Right ventricle myocardium superior (tissue), 1 donor: ENCODE measurements around the gene OCIAD2. TPM values are rescaled to one million over a fixed set of nuclear protein-coding genes. Genes with fewer than 3 reads are reported as not detected.
"Not testable (repeated sequence)": the region's sequence is repeated elsewhere in the genome, so short reads cannot be mapped to it uniquely, and the experiment has no call there.

ENCODE experiments used
- ATAC-seq: fragments of 200-7000 bp; cut with Tn5 transposase; one replicate; pipeline ENCODE4 v1.9.1; 2020; ENCODE audit warnings: mild to moderate bottlenecking; ENCODE audit not compliant: poor library complexity
- DNase-seq: peaks from one replicate; pipeline ENCODE4 v3.0.0-alpha.2; 2020
- intact Hi-C: fragments of 100-400 bp; cut with DNase I; formaldehyde crosslinking; loops from one replicate; pipeline ENCODE4 v1.11.2; 2022
- total RNA-seq: library from RNA; stranded (reverse); fragmentation: NEBNext Ultra II Directional; extraction: Animal tissue kit (Norgen Biotek cat#: 25700); gene quantifications from one replicate; pipeline ENCODE4 v1.2.1, GENCODE V29; 2021
- donor health status: DM: no; HTN: yes; CAD: no; lungs with severe emphysema.

OCIAD2 gene
- total RNA-seq, 1 donor from 2014 or later: 16.6 TPM

DNA sequence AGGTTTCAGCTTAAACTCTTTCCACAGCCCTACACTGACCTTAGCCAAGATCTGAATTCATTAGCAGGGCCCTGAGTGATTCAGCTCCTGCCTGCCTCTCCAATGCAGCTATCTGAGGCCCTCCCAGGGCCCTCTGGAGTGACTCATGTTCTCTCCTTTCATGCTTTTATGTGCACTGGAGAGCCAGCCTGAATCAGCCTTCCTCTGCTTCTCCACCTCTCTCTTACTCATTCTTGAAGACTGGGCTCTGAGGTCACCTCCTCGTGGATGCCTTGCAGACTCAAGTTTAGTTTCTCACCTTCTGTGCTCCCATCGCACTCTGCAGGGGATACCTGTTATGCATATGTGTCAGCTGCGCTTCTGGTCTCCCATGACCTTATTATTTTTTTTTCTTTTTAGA, 3.1 kb upstream of the OCIAD2 start:
- intact Hi-C loops: no loop called here
- no peak for DNase-seq
- ATAC-seq: no peak

DNA sequence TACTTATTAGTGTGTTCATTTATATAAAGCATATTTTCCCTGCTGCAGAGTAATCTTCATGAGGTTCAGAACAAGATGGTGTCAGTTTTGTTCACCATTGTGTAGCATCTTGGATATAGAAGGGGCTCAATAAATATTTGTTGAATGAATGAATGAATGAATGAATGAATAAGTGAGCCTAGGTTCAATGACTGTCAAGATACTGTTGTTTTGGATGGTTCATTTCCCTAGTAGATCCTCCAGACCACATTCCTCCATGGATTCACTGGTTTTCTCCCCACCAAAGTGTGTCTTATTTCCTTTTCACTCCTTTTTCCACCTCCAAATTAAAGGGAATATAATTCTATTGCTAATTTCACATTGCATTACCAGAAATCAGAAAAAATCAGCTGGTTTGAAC, 2.1 kb upstream of the OCIAD2 start:
- no peak for DNase-seq
- intact Hi-C loops: no loop called here
- no peak for ATAC-seq

DNA sequence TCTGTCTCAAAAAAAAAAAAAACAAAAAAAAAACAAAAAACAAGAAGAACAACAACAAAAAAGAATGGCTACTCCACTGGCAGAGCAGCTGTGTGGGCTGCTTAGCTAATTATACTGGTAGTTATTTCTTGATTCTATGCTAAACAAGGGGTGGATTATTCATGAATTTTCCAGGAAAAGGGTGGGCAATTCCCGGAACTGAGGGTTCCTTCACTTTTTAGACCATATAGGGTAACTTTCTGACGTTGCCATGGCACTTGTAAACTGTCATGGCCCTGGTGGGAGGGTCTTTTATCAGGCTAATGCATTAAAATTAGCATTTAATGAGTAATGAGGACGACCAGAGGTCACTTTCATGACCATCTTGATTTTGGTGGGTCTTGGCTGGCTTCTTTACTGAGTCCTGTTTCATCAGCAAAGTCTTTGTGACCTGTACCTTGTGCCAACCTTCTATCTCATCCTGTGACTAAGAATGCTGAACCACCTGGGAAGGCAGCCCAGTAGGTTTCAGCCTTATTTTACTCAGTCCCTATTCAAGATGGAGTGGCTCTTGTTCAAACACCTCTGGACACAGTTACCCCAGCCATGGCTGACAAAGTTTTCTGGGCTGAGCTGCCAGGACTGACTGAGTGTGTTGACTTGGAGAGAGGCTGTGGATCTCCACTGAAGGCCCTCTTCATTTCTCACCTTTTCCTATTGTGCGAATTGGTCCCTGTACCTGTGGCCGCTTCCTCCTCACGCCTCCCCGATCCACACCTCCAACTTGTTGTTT, 1.3 kb upstream of the OCIAD2 start:
- no peak for DNase-seq
- no peak for ATAC-seq
- intact Hi-C loops: no loop called here

DNA sequence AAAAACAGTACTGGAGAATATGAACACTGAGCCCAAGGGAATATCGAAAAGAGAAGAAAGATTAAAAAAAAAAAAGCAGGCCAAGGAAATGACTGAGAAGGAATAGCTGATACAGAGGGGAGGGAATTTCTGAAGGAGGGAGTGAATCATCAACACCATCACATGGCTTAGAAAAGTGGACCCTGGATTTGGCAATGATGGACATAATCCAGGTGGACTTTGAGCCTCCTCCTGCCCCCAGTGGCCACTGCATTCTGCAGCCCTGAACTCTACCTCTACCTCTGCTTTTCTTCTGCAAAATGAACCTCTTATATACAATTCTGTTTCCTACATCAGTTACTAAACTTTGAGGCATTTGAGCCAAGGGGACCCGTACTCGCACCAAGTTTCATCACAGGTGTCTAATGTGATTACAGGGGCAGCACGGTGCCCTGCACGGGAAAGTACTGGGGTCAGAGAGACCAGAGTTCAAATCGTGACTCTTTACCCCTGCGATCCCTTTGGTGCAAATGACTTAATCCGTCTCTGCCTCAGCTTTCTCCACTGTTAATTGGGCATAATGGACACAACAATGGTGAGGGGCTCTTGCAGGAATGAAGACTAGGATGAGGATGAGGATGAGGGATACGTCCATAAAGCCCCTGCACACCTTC, 1.1 kb downstream of the OCIAD2 start:
- ATAC-seq (no peak), DNase-seq (no peak)
- intact Hi-C loops: no loop called here

DNA sequence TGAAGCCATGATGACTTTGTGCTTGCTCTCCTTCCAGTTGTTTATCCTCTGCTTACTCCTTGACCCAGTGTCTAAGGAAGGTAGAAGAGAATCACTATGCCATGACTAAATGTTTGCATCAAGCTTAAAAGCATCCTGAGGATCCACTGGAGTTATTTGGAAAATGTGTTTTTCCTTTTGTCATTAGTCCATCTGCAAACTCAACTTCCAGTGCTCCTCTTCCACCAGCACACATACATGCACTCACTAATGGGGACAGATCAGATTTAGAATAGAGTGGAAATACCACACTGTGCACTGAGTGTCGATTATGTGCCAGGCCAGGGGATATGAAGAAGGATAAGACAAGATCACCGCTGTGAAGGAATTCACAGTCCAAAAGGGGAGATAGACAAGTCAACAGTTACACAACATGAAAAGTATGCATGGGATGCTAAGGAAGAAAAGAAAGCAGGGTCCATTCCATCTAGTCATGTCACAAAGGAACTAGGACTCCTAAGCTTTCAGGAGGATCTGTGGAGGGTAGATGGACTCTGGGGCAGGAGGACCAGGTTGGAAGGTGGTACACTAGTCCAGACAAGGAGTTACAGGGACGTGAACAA, 1.9 kb downstream of the OCIAD2 start:
- ATAC-seq: no peak
- intact Hi-C loops: no loop called here
- DNase-seq: no peak

DNA sequence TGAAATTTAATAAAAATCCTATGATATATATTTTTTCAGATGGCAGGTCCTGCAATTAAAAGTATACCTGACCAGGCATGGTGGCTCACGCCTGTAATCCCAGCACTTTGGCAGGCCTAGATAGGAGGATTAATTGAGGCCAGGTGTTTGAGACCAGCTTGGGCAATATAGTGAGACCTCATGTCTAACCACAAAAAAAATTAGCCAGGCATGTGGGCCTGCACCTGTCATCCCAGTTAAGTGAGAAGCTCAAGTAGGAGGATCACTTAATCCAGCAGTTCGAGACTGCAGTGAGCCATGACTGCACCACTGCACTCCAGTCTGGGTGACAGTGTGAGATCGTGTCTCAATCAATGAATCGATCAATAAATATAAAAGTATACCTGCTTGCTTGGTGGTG, 2.5 kb downstream of the OCIAD2 start:
- intact Hi-C loops: no loop called here
- DNase-seq: no peak
- no peak for ATAC-seq

DNA sequence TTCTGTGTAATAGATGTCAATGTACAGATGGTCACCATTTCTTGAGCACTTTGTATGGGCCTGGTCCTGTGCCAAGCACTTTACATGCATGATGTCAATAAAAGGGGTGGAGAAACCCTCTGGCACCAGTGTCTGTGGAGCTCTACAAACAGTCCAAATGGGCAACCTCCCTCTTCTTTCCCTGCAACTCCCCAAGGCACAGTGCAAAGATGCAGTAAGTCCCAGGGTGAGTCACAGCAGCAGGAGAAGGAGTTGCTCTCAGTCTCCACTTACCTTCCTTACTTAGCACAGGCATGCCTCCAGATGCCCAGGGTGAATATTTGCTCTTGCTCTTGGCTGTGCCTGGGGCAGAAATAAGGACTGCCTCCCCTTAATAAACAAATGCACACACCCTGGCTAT, 4.3 kb downstream of the OCIAD2 start:
- intact Hi-C loops: no loop called here
- ATAC-seq (no peak), DNase-seq (no peak)

DNA sequence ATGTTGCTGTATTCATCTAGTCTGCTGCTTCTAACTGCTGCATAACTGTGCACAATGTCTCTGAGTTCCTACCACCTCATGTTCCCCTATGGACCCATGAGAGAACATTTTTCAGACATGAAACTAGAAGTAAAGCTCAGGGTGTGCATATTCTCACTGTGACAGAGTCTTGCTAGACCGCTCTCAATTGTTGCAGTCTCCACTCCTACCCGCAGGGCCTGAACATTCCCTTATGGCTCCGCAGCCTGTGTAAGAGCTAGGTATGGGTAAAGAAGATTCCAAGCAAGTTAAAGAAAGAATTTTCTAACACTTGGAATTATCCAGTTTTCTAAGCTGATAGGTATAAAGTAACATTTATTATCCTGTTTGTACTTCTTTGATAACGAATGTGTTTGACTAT, 5.4 kb downstream of the OCIAD2 start:
- ATAC-seq (no peak), DNase-seq (no peak)
- intact Hi-C loops: no loop called here

DNA sequence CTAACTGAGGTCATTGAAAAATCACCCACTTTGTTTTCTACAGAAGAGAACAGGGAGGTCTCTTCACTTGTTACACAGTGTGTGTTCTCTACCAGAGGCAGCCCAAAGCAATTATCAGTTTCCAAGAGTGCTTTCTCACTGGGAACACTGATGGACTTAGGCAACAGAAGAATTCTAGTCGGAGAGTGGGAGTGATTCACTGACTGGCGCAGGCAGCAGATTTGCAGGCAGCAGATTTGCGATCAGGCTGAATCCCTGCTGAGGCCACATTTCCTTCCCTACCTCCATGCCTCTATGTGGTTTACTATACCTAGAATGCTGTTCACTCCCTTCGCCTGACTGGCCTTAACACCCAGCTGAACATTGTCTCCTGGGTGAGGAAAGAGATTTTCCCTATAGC, 6.6 kb downstream of the OCIAD2 start:
- ATAC-seq: no peak
- intact Hi-C loops: no loop called here
- DNase-seq: no peak

DNA sequence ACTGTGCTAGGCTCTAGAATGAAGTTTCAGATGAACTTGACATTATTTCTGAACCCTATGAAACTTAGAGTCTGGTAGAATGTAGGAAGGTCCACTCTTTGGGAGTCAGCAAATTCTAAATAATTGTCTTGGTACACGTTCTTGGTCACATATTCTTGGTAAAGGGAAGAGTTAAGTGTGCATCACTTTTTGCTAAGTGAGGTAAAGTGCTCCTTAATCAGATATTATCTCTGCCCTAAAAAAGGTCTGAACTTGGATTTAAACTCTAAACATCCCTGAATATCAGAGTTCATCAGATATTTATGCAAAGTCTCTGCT, 7.2 kb downstream of the OCIAD2 start:
- DNase-seq (no peak), ATAC-seq (no peak)
- intact Hi-C loops: no loop called here

DNA sequence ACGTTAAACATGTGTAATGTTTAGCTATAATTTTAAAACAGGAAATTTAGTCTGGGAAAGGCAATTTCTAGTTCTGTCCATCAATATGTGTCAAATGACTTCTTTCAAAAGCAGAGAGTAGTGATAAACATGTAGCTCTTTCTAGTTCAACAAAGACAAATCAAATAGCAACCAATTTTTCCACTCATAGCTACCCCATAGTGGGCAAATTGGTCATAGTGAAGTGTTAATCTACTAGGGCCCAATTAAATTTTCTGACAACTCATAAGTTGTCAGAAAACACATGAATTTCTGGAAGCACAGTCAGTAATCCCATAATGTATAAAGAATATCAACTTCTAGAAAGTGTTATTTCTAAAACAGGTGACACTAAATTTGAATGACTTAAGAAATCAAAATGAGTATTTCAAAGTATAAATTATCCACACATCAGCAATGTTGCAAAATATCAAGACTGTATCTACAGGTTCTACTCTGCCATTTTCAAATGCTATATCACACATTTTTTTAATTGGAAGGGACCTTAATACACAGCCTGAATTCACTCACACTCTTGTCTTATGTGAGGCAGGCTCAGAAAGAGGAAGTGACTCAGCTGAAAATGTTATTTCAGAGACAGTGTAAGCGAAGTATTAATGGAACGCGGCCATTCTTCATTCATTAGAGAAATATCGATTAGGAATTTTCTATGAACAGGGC, 7.7 kb downstream of the OCIAD2 start:
- DNase-seq (no peak), ATAC-seq (no peak)
- intact Hi-C loops: no loop called here

DNA sequence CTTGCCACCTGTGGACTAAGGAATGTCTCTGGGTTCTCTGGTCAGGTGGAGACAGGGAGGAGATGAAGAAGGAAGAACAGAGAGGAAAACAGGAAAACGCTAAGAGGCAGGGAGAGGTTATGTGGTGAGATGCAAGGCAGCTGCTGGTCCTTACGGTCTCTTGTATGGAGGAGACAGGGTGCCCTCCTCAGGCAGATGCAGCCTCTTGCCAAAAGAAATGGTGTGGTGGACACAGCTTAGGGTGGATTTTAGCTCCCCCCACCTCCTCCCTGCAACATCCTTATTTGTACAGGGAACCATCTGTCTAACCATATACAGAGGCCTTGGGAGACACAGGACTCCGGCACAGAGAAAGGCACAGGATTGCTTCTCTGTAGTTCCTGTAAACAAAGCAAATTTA, 9.7 kb downstream of the OCIAD2 start:
- ATAC-seq: no peak
- no peak for DNase-seq
- intact Hi-C loops: no loop called here

DNA sequence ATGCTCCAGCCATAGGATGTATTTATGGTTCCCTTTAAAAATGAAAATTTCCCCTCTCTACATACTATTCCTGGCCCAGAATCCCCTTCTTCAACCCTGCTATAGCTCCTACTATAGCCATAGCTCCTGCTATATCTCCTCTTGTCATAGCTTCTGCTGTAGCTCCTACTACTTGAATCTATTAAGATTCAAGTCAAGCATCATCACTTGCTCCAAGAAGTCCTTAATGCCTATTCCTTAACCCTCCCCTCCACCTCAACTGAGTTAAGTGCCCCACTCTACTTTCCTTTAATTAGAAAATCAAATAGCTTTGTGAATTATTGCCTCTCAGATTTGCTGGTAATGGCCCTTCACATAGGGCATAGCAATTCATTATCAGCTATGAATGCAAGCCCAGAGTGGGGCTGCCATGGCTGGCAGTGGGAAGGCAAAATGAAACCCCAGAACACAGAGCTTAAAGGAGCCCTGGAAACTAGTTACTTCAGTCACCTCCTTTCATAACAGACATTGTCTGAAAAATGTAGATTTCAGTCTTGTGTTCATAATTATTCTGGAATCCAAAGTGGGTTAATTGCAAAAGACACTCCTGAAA, 15.4 kb downstream of the OCIAD2 start:
- intact Hi-C loops: no loop called here
- DNase-seq: no peak

DNA sequence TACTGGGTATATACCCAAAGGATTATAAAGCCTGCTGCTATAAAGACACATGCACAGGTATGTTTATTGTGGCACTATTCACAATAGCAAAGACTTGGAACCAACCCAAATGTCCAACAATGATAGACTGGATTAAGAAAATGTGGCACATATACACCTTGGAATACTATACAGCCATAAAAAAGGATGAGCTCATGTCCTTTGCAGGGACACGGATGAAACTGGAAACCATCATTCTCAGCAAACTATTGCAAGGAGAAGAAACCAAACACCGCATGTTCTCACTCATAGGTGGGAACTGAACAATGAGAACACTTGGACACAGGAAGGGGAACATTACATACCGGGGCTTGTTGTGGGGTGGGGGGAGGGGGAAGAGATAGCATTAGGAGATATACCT, 16.8 kb downstream of the OCIAD2 start:
- ATAC-seq, intact Hi-C loops, DNase-seq: not testable (repeated sequence)

More for the DNA sequence above, 15.4 kb downstream of the OCIAD2 start:
- ATAC-seq: no peak

DNA sequence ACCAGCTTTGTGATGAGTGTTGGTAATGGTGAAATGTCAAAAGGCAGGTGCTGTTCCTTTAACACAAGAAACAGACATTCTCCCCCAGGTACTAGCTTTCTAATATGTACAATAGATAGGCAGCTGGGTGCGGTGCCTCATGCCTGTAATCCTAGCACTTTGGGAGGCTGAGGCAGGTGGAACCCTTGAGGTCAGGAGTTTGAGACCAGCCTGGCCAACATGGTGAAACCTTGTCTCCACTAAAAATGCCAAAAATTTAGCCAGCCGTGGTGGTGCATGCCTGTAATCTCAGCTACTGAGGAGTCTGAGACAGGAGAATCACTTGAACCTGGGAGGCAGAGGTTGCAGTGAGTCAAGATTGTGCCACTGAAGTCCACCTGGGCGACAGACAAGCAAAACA, 24.9 kb downstream of the OCIAD2 start:
- ATAC-seq, DNase-seq, intact Hi-C loops: not testable (repeated sequence)

DNA sequence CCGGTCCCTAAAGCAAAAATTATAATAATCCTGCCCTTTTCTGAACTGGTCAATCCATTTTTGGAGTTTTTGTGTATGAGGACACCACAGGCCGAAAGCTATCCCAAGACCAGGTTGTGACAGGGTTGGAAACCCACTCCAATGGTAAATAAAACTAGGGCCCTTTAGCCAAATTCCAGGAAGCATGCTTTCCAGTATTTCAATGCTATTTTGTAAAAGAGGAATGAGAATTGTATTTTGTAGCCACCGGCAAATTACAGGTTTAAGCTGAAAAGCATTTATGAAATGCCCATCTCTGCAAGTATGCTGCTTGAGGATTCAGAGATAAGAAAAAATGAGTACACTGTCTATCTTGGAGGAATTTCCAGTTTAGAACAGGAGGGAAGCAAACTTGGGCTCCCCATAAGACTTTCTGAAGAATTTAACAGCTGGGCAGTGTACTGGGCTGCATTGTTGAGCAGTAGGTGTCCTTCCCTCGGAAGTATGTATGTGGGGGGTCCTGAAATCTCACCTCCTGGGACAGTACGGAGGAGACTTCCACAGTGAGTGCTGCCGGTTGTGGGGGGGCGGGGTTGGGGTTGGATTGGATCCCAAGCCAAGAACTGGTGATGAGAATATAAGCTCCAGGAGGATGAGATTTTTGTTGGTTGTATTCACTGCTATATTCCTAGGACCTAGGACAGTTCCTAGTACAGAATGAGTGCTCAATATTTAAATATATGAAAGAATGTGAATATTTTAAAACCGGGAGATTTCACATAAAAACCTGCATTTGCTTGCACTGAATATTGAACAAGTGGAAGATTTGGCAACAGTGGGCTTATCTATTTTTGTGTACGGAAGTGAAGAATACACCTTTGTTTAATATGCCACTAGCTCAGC, 26.8 kb downstream of the OCIAD2 start:
- DNase-seq: no peak
- intact Hi-C loops: no loop called here
- ATAC-seq: no peak

DNA sequence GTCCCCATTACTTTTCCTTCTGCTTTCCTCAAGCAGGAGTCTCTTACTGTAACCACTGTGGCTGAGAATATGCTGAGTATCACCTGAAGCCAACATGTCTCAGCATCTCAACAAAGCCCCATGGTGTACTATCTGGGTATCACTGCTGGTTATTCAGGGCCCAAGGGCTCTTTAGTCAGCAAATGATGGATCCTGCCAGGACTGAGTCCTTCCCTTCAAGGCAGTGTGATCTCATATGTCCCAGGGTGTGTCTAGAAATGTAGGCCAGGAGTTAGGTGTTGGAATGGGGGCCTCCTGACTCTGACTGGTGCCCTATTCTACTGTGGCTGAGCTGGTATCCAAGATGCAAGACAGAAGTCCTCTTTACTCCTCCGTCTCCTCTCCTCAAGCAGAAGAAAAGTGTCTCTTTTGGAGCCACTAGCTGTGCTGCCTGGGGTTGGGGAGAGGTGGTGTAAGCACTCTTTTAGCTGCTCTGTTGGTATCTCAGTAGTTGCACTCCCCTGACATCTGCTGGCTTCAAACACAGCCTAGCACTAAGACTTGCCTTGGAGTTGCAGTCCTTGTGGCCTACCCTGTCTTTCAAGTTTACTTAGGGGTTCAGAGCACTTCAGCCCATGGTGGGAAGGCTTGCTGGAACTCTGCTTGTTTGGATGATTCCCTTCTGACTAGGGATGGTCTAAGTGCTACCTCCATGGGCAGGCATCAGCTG, 28.6 kb downstream of the OCIAD2 start:
- ATAC-seq: no peak
- intact Hi-C loops: no loop called here

DNA sequence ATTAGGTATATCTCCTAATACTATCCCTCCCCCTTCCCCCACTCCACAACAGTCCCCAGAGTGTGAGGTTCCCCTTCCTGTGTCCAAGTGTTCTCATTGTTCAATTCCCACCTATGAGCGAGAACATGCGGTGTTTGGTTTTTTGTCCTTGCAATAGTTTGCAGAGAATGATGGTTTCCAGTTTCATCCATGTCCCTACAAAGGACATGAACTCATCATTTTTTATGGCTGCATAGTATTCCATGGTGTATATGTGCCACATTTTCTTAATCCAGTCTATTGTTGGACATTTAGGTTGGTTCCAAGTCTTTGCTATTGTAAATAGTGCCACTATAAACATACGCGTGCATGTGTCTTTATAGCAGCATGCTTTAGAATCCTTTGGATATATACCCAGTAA, 41.9 kb downstream of the OCIAD2 start:
- intact Hi-C loops, ATAC-seq, DNase-seq: not testable (repeated sequence)

More for the DNA sequence above, 28.6 kb downstream of the OCIAD2 start:
- no peak for DNase-seq
